MCF 10A (cell line): ENCODE results near the gene MPRIP. TPM values are rescaled to one million over a fixed set of nuclear protein-coding genes. Genes with fewer than 3 reads are reported as not detected.

ENCODE experiments used
- BruUV-seq: library from RNA; stranded (reverse); fragments of 400-500 nt; replicated peaks from 2 replicates; lab custom pipeline; 2021; lab: Mats Ljungman, UMichigan
- CTCF ChIA-PET: fragments of 300-600 bp; sonication (Branson Sonifier 250); formaldehyde crosslinking; extraction: SDS; loops from one replicate; lab custom pipeline; 2021; ENCODE audit warnings: antibody characterized with exemption, inconsistent platforms; lab: Yijun Ruan, JAX
- POLR2A ChIA-PET: fragments of 300-600, 350-650 bp; sonication (Branson Sonifier 250); formaldehyde crosslinking; extraction: SDS; loops from one replicate; lab custom pipeline; 2020; ENCODE audit warnings: antibody characterized with exemption, inconsistent platforms; lab: Yijun Ruan, JAX
- DNase-seq: peaks from one replicate; pipeline ENCODE4 v3.0.0-alpha.2; 2018; ENCODE audit not compliant: unreplicated experiment
- H3K27ac Mint-ChIP-seq: one replicate; pipeline ENCODE4 v1.8.0; 2022; ENCODE audit warnings: mild to moderate bottlenecking, low read depth, mixed read lengths; ENCODE audit not compliant: unreplicated experiment
- H3K27me3 Mint-ChIP-seq: one replicate; pipeline ENCODE4 v1.8.0; 2022; ENCODE audit warnings: mixed read lengths; ENCODE audit not compliant: insufficient read depth, unreplicated experiment
- H3K36me3 Mint-ChIP-seq: one replicate; pipeline ENCODE4 v1.8.0; 2022; ENCODE audit warnings: mild to moderate bottlenecking, moderate library complexity, mixed read lengths; ENCODE audit not compliant: insufficient read depth, unreplicated experiment
- H3K4me1 Mint-ChIP-seq: one replicate; pipeline ENCODE4 v1.8.0; 2022; ENCODE audit warnings: mixed read lengths; ENCODE audit not compliant: insufficient read depth, unreplicated experiment
- H3K4me3 Mint-ChIP-seq: one replicate; pipeline ENCODE4 v1.8.0; 2022; ENCODE audit warnings: mild to moderate bottlenecking, moderate library complexity, mixed read lengths; ENCODE audit not compliant: unreplicated experiment
- H3K9me3 Mint-ChIP-seq: one replicate; pipeline ENCODE4 v1.8.0; 2022; ENCODE audit warnings: mixed read lengths; ENCODE audit not compliant: unreplicated experiment
- intact Hi-C: fragments of 100-400 bp; cut with micrococcal nuclease; formaldehyde crosslinking; loops from 2 replicates; pipeline ENCODE4 v1.14.1; 2022
- total RNA-seq: library from RNA; stranded (reverse); gene quantifications from 2 replicates; pipeline ENCODE4 v1.2.3, GENCODE V29; 2022
- TF ChIP-seq, protein P1 (sequence below): fragments of 200-600 bp; IDR thresholded peaks from one replicate; pipeline ENCODE4 v1.8.0; 2022; ENCODE audit warnings: antibody characterized with exemption, mild to moderate bottlenecking; ENCODE audit not compliant: unreplicated experiment

MPRIP gene
- total RNA-seq, 1 experiment from 2014 or later = 230 TPM

GRCh38 chr17:17090642-17091103 lies 48.4 kb downstream of the MPRIP start:
- CTCF ChIA-PET = interaction anchor here (0.7 to 0.8 kb wide), 2 partner anchors 9 to 49 kb away, joined by 3 to 4 read pairs; no protein-coding TSS in a partner anchor
- intact Hi-C loops = no loop called here
- Mint-ChIP-seq H3K4me1 (peaks cover 41% of the 10 kb centered on the region), H3K4me3 (no peak overlapping the region), H3K9me3 (no peaks in the 10 kb centered on the region), H3K27me3 (no peaks in the 10 kb centered on the region), H3K27ac (no peak overlapping the region), H3K36me3 (peaks cover 33% of the 10 kb centered on the region)
- no TSS peak for BruUV-seq
- POLR2A ChIA-PET = interaction anchor here (0.5 to 0.6 kb wide), 2 partner anchors 358 to 438 kb away, joined by 3 read pairs; no protein-coding TSS in a partner anchor
- peak; percentile 75 for DNase-seq
- TF ChIP-seq, protein P1, sequence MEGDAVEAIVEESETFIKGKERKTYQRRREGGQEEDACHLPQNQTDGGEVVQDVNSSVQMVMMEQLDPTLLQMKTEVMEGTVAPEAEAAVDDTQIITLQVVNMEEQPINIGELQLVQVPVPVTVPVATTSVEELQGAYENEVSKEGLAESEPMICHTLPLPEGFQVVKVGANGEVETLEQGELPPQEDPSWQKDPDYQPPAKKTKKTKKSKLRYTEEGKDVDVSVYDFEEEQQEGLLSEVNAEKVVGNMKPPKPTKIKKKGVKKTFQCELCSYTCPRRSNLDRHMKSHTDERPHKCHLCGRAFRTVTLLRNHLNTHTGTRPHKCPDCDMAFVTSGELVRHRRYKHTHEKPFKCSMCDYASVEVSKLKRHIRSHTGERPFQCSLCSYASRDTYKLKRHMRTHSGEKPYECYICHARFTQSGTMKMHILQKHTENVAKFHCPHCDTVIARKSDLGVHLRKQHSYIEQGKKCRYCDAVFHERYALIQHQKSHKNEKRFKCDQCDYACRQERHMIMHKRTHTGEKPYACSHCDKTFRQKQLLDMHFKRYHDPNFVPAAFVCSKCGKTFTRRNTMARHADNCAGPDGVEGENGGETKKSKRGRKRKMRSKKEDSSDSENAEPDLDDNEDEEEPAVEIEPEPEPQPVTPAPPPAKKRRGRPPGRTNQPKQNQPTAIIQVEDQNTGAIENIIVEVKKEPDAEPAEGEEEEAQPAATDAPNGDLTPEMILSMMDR = no peak

DNA sequence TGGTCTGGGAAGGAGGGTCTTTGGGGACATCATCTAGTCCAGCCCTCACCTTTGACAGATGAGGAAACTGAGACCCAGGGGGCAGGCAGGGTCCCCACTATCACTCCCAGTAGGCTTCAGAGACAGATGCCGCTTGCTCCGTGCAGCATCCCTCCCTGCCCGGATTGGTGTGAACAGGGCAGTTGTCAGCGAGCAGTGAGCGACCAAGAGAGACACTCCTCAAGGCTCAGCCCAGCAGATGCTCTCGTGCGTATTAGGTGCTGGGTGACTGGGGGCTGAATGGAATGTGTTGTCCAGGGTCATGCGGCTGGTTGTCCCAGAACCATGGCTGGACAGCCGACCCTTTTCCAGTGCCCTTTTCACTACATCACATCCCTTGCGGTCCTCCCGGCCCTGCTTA lies 49.0 kb downstream of the MPRIP start:
- H3K4me1 Mint-ChIP-seq = peaks cover 47% of the 10 kb centered on the region
- CTCF ChIA-PET = interaction anchor here (0.8 kb wide), 1 partner anchor 8 kb away, joined by 4 read pairs; no protein-coding TSS in a partner anchor
- peaks cover 33% of the 10 kb centered on the region for H3K36me3 Mint-ChIP-seq
- POLR2A ChIA-PET = no interaction called here
- H3K27me3 Mint-ChIP-seq = no peaks in the 10 kb centered on the region
- no TSS peak for BruUV-seq
- TF ChIP-seq, protein P1 = no peak
- no peaks in the 10 kb centered on the region for H3K9me3 Mint-ChIP-seq
- intact Hi-C loops = no loop called here
- H3K27ac Mint-ChIP-seq = no peak overlapping the region
- H3K4me3 Mint-ChIP-seq = no peak overlapping the region
- no peak for DNase-seq

DNA sequence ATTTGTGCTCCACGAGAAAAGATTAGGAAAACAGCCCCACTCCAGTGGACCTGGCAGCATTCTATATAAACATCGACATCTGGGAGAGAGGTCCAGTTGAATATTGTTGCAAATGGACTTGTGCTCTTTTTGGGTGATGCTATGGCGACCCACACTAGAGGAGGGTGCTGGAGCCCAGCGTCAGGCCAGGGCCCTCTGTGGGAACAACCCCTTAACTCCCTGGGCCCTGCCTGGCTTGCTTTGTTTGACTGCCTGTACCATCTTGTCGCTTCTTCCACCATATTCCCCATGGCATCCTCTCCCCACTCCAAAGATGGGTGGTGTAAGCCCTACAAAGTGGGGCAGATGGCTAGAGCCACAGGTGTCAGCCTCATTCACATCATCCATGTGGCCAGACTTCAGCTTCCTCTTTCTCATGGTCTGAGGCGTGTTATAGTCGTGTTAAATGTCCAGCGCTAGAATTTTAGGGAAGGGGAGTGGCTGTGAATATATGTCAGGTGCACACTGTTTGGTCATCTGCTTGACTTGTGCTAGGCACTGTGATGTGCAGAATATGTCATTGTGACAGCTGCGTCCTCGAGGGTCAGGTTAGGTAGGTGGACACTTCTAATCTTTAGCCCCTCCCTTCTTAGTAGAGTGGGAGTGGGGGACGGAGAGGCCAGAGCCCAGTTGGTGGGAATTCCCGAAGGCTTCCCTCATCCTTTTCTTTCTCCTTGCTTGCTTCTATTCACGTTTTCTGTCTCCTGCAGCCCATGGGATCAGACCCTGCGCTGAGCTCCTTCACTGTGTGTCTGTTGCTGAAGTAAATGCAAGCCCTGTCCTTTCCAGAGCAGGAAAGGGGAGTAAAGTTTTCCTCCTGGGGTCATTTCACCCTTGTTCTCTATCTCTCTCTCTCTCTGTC lies 49.8 kb downstream of the MPRIP start:
- H3K4me1 Mint-ChIP-seq = peaks cover 53% of the 10 kb centered on the region

More for the DNA sequence above, 49.8 kb downstream of the MPRIP start:
- no peak for DNase-seq
- TF ChIP-seq, protein P1 = no peak
- CTCF ChIA-PET = no interaction called here
- Mint-ChIP-seq H3K36me3 (peaks cover 33% of the 10 kb centered on the region), H3K9me3 (no peaks in the 10 kb centered on the region), H3K27ac (no peak overlapping the region), H3K27me3 (no peaks in the 10 kb centered on the region), H3K4me3 (no peak overlapping the region)
- BruUV-seq = no TSS peak
- intact Hi-C loops = no loop called here
- POLR2A ChIA-PET = no interaction called here
